Measurements from ENCODE around the gene PATE1. TPM values are rescaled to one million over a fixed set of nuclear protein-coding genes. Genes with fewer than 3 reads are reported as not detected.

The PATE1 gene
- total and polyA plus RNA-seq, 4 donors, result not detected

- Histone ChIP-seq H3K4me1 (ENCODE audit: control insufficient read depth in 1 of 2, insufficient read depth in 2 of 2, low read length in 2 of 2) (no peaks in the 10 kb centered on the region), H3K4me3 (ENCODE audit: low read length in 2 of 2) (no peak overlapping the region), H3K9me3 (ENCODE audit: control insufficient read depth, low read length) (no peaks in the 10 kb centered on the region), H3K27ac (ENCODE audit: low read depth in 1 of 2, low read length in 2 of 2) (no peak overlapping the region), H3K36me3 (ENCODE audit: control insufficient read depth in 1 of 2, insufficient read depth in 2 of 2, low read length in 1 of 2) (no peaks in the 10 kb centered on the region), H3K27me3 (ENCODE audit: control insufficient read depth in 1 of 2, insufficient read depth in 2 of 2, low read length in 1 of 2) (no peaks in the 10 kb centered on the region)
- DNase-seq (no peak), ATAC-seq (ENCODE audit: low FRiP score) (no peak)
- WGBS, 2 donors, result 32 to 38% methylated on average over 2 of the region's 2 CpGs
- intact Hi-C loops (cut with DNase I), result no loop called here
These were observed 4.5 kb downstream of the PATE1 start for GRCh38 chr11:125750629-125751028.

- no peak overlapping the region for H3K4me3 ChIP-seq (ENCODE audit: low read length in 2 of 2)
- no peaks in the 10 kb centered on the region for H3K27me3 ChIP-seq (ENCODE audit: control insufficient read depth in 1 of 2, insufficient read depth in 2 of 2, low read length in 1 of 2)
- WGBS, 2 donors, result 78 to 82% methylated on average over 7 of the region's 7 CpGs
- no peaks in the 10 kb centered on the region for H3K9me3 ChIP-seq (ENCODE audit: control insufficient read depth, low read length)
- H3K4me1 ChIP-seq (ENCODE audit: control insufficient read depth in 1 of 2, insufficient read depth in 2 of 2, low read length in 2 of 2), result no peaks in the 10 kb centered on the region
- no peak overlapping the region for H3K27ac ChIP-seq (ENCODE audit: low read depth in 1 of 2, low read length in 2 of 2)
- DNase-seq (no peak), ATAC-seq (ENCODE audit: low FRiP score) (no peak)
- intact Hi-C loops (cut with DNase I), result no loop called here
- no peaks in the 10 kb centered on the region for H3K36me3 ChIP-seq (ENCODE audit: control insufficient read depth in 1 of 2, insufficient read depth in 2 of 2, low read length in 1 of 2)
These were observed 10.0 kb downstream of the PATE1 start for GRCh38 chr11:125756050-125756449.

- Histone ChIP-seq H3K27me3 (ENCODE audit: control insufficient read depth in 1 of 2, insufficient read depth in 2 of 2, low read length in 1 of 2) (peaks cover 0 to 2% of the 10 kb centered on the region in 2 donors), H3K4me3 (ENCODE audit: low read length in 2 of 2) (no peak overlapping the region), H3K36me3 (ENCODE audit: control insufficient read depth in 1 of 2, insufficient read depth in 2 of 2, low read length in 1 of 2) (no peaks in the 10 kb centered on the region), H3K27ac (ENCODE audit: low read depth in 1 of 2, low read length in 2 of 2) (no peak overlapping the region), H3K9me3 (ENCODE audit: control insufficient read depth, low read length) (no peaks in the 10 kb centered on the region), H3K4me1 (ENCODE audit: control insufficient read depth in 1 of 2, insufficient read depth in 2 of 2, low read length in 2 of 2) (no peaks in the 10 kb centered on the region)
- intact Hi-C loops (cut with DNase I), result no loop called here
- no peak for DNase-seq
- WGBS, 2 donors, result 68 to 75% methylated on average over 1 of the region's 1 CpG
- ATAC-seq (ENCODE audit: low FRiP score), result no peak
These were observed 16.4 kb downstream of the PATE1 start for GRCh38 chr11:125762445-125762844.

- intact Hi-C loops (cut with DNase I), result no loop called here
- WGBS, 2 donors, result 93 to 98% methylated on average over 2 of the region's 2 CpGs
- ATAC-seq (ENCODE audit: low FRiP score), result no peak
These were observed 17.4 kb downstream of the PATE1 start for GRCh38 chr11:125763483-125763882.

GRCh38 chr11:125766251-125766650 lies 20.2 kb downstream of the PATE1 start:
- intact Hi-C loops (cut with DNase I), result no loop called here
- WGBS, 2 donors, result 50 to 76% methylated on average over 1 of the region's 1 CpG
- Histone ChIP-seq H3K27me3 (ENCODE audit: control insufficient read depth in 1 of 2, insufficient read depth in 2 of 2, low read length in 1 of 2) (peaks cover 0 to 2% of the 10 kb centered on the region in 2 donors), H3K36me3 (ENCODE audit: control insufficient read depth in 1 of 2, insufficient read depth in 2 of 2, low read length in 1 of 2) (no peaks in the 10 kb centered on the region), H3K4me3 (ENCODE audit: low read length in 2 of 2) (no peak overlapping the region), H3K9me3 (ENCODE audit: control insufficient read depth, low read length) (no peaks in the 10 kb centered on the region), H3K27ac (ENCODE audit: low read depth in 1 of 2, low read length in 2 of 2) (no peak overlapping the region), H3K4me1 (ENCODE audit: control insufficient read depth in 1 of 2, insufficient read depth in 2 of 2, low read length in 2 of 2) (no peaks in the 10 kb centered on the region)
- ATAC-seq (ENCODE audit: low FRiP score), result no peak
- DNase-seq, result no peak

More at GRCh38 chr11:125763483-125763882, 17.4 kb downstream of the PATE1 start:
- Histone ChIP-seq H3K4me3 (ENCODE audit: low read length in 2 of 2) (no peak overlapping the region), H3K9me3 (ENCODE audit: control insufficient read depth, low read length) (no peaks in the 10 kb centered on the region), H3K27ac (ENCODE audit: low read depth in 1 of 2, low read length in 2 of 2) (no peak overlapping the region), H3K27me3 (ENCODE audit: control insufficient read depth in 1 of 2, insufficient read depth in 2 of 2, low read length in 1 of 2) (peaks cover 0 to 2% of the 10 kb centered on the region in 2 donors), H3K36me3 (ENCODE audit: control insufficient read depth in 1 of 2, insufficient read depth in 2 of 2, low read length in 1 of 2) (no peaks in the 10 kb centered on the region), H3K4me1 (ENCODE audit: control insufficient read depth in 1 of 2, insufficient read depth in 2 of 2, low read length in 2 of 2) (no peaks in the 10 kb centered on the region)
- DNase-seq, result no peak

GRCh38 chr11:125768336-125769046 lies 22.4 kb downstream of the PATE1 start:
- Histone ChIP-seq H3K27ac (ENCODE audit: low read depth in 1 of 2, low read length in 2 of 2) (no peak overlapping the region), H3K9me3 (ENCODE audit: control insufficient read depth, low read length) (no peaks in the 10 kb centered on the region), H3K36me3 (ENCODE audit: control insufficient read depth in 1 of 2, insufficient read depth in 2 of 2, low read length in 1 of 2) (no peaks in the 10 kb centered on the region), H3K4me3 (ENCODE audit: low read length in 2 of 2) (no peak overlapping the region), H3K4me1 (ENCODE audit: control insufficient read depth in 1 of 2, insufficient read depth in 2 of 2, low read length in 2 of 2) (no peaks in the 10 kb centered on the region), H3K27me3 (ENCODE audit: control insufficient read depth in 1 of 2, insufficient read depth in 2 of 2, low read length in 1 of 2) (no peaks in the 10 kb centered on the region)
- 31 to 44% methylated on average over 10 of the region's 10 CpGs for WGBS, 2 donors
- DNase-seq (no peak), ATAC-seq (ENCODE audit: low FRiP score) (no peak)
- intact Hi-C loops (cut with DNase I), result no loop called here

- DNase-seq, result no peak
- no peak overlapping the region for H3K4me3 ChIP-seq (ENCODE audit: low read length in 2 of 2)
- WGBS, 2 donors, result 91 to 94% methylated on average over 2 of the region's 2 CpGs
- H3K9me3 ChIP-seq (ENCODE audit: control insufficient read depth, low read length), result no peaks in the 10 kb centered on the region
- ATAC-seq (ENCODE audit: low FRiP score), result no peak
- intact Hi-C loops (cut with DNase I), result no loop called here
- no peaks in the 10 kb centered on the region for H3K36me3 ChIP-seq (ENCODE audit: control insufficient read depth in 1 of 2, insufficient read depth in 2 of 2, low read length in 1 of 2)
- no peaks in the 10 kb centered on the region for H3K4me1 ChIP-seq (ENCODE audit: control insufficient read depth in 1 of 2, insufficient read depth in 2 of 2, low read length in 2 of 2)
- no peak overlapping the region for H3K27ac ChIP-seq (ENCODE audit: low read depth in 1 of 2, low read length in 2 of 2)
- H3K27me3 ChIP-seq (ENCODE audit: control insufficient read depth in 1 of 2, insufficient read depth in 2 of 2, low read length in 1 of 2), result no peaks in the 10 kb centered on the region
These were observed 24.5 kb downstream of the PATE1 start for GRCh38 chr11:125770583-125770982.

- Histone ChIP-seq H3K27me3 (ENCODE audit: control insufficient read depth in 1 of 2, insufficient read depth in 2 of 2, low read length in 1 of 2) (no peaks in the 10 kb centered on the region), H3K27ac (ENCODE audit: low read depth in 1 of 2, low read length in 2 of 2) (no peak overlapping the region), H3K4me1 (ENCODE audit: control insufficient read depth in 1 of 2, insufficient read depth in 2 of 2, low read length in 2 of 2) (no peaks in the 10 kb centered on the region), H3K9me3 (ENCODE audit: control insufficient read depth, low read length) (no peaks in the 10 kb centered on the region), H3K4me3 (ENCODE audit: low read length in 2 of 2) (no peak overlapping the region), H3K36me3 (ENCODE audit: control insufficient read depth in 1 of 2, insufficient read depth in 2 of 2, low read length in 1 of 2) (no peaks in the 10 kb centered on the region)
- DNase-seq, result no peak
- intact Hi-C loops (cut with DNase I), result no loop called here
- no peak for ATAC-seq (ENCODE audit: low FRiP score)
- 16 to 21% methylated on average over 3 of the region's 3 CpGs for WGBS, 2 donors
These were observed 26.9 kb downstream of the PATE1 start for GRCh38 chr11:125772834-125773505.

GRCh38 chr11:125773516-125773915 lies 27.4 kb downstream of the PATE1 start:
- H3K4me3 ChIP-seq (ENCODE audit: low read length in 2 of 2), result no peak overlapping the region
- intact Hi-C loops (cut with DNase I), result no loop called here
- WGBS, 2 donors, result 52 to 53% methylated on average over 3 of the region's 3 CpGs

More at GRCh38 chr11:125773516-125773915, 27.4 kb downstream of the PATE1 start:
- Histone ChIP-seq H3K27me3 (ENCODE audit: control insufficient read depth in 1 of 2, insufficient read depth in 2 of 2, low read length in 1 of 2) (no peaks in the 10 kb centered on the region), H3K27ac (ENCODE audit: low read depth in 1 of 2, low read length in 2 of 2) (no peak overlapping the region), H3K9me3 (ENCODE audit: control insufficient read depth, low read length) (no peaks in the 10 kb centered on the region), H3K36me3 (ENCODE audit: control insufficient read depth in 1 of 2, insufficient read depth in 2 of 2, low read length in 1 of 2) (no peaks in the 10 kb centered on the region), H3K4me1 (ENCODE audit: control insufficient read depth in 1 of 2, insufficient read depth in 2 of 2, low read length in 2 of 2) (no peaks in the 10 kb centered on the region)
- ATAC-seq (ENCODE audit: low FRiP score) (no peak), DNase-seq (no peak)

Measured in aorta (tissue), 5 donors.